HG02763 (cell line): ENCODE data around the gene PNMA8A.
"Not testable (repeated sequence)": the region's sequence is repeated elsewhere in the genome, so short reads cannot be mapped to it uniquely, and the experiment has no call there.

Source experiments
- ATAC-seq: cut with Tn5 transposase; IDR thresholded peaks from one replicate; pipeline ENCODE4 v1.9.1; 2021; ENCODE audit warnings: mild to moderate bottlenecking, moderate library complexity; ENCODE audit not compliant: unreplicated experiment

PNMA8A gene

GRCh38 chr19:46470376-46470775 is 987 bp downstream of the PNMA8A start:
- ATAC-seq: no peak

GRCh38 chr19:46469541-46470185 is 1.7 kb downstream of the PNMA8A start:
- no peak for ATAC-seq

- no peak for ATAC-seq
Measured at GRCh38 chr19:46466536-46467196, 4.7 kb downstream of the PNMA8A start.

GRCh38 chr19:46463516-46463915 is 7.8 kb downstream of the PNMA8A start:
- ATAC-seq: no peak

GRCh38 chr19:46461537-46461936 is 9.8 kb downstream of the PNMA8A start:
- ATAC-seq: no peak

GRCh38 chr19:46460981-46461380 is 10.4 kb downstream of the PNMA8A start:
- no peak for ATAC-seq

GRCh38 chr19:46460055-46460454 is 11.3 kb downstream of the PNMA8A start:
- ATAC-seq: no peak

GRCh38 chr19:46456930-46457329 is 14.4 kb downstream of the PNMA8A start:
- no peak for ATAC-seq

GRCh38 chr19:46454244-46454643 is 17.1 kb downstream of the PNMA8A start:
- ATAC-seq: no peak

- ATAC-seq: no peak
Measured at GRCh38 chr19:46453661-46454060, 17.7 kb downstream of the PNMA8A start.

- ATAC-seq: no peak
Measured at GRCh38 chr19:46452186-46452585, 19.2 kb downstream of the PNMA8A start.

GRCh38 chr19:46451352-46451751 is 20.0 kb downstream of the PNMA8A start:
- no peak for ATAC-seq

- ATAC-seq: no peak
Measured at GRCh38 chr19:46450737-46451136, 20.6 kb downstream of the PNMA8A start.

GRCh38 chr19:46449228-46449627 is 22.1 kb downstream of the PNMA8A start:
- ATAC-seq: no peak

GRCh38 chr19:46448601-46449000 is 22.8 kb downstream of the PNMA8A start:
- no peak for ATAC-seq

- no peak for ATAC-seq
Measured at GRCh38 chr19:46447824-46448223, 23.5 kb downstream of the PNMA8A start.

- ATAC-seq: no peak
Measured at GRCh38 chr19:46447006-46447405, 24.4 kb downstream of the PNMA8A start.

GRCh38 chr19:46446021-46446420 is 25.3 kb downstream of the PNMA8A start:
- ATAC-seq: no peak

GRCh38 chr19:46442808-46443450 is 28.4 kb downstream of the PNMA8A start:
- no peak for ATAC-seq

- no peak for ATAC-seq
Measured at GRCh38 chr19:46441866-46442265, 29.5 kb downstream of the PNMA8A start.

- ATAC-seq: not testable (repeated sequence)
Measured at GRCh38 chr19:46435689-46436088, 35.7 kb downstream of the PNMA8A start.

GRCh38 chr19:46435009-46435408 is 36.4 kb downstream of the PNMA8A start:
- no peak for ATAC-seq
